Colonic mucosa (tissue), 4 donors: ENCODE measurements around the gene BFSP2. TPM values are rescaled to one million over a fixed set of nuclear protein-coding genes. Genes with fewer than 3 reads are reported as not detected.

Experiments used
- DNase-seq: peaks from one replicate; pipeline ENCODE4 v3.0.0-alpha.2; 2020
- H3K27ac ChIP-seq: fragments of 200-600 bp; one replicate; pipeline ENCODE4 v1.8.0; 2021
- H3K27me3 ChIP-seq: fragments of 200-600 bp; one replicate; pipeline ENCODE4 v1.8.0; 2021
- H3K36me3 ChIP-seq: fragments of 200-600 bp; one replicate; pipeline ENCODE4 v1.8.0; 2021
- H3K4me1 ChIP-seq: fragments of 200-600 bp; one replicate; pipeline ENCODE4 v1.8.0; 2021; ENCODE audit warnings: mild to moderate bottlenecking
- H3K4me3 ChIP-seq: fragments of 200-600 bp; one replicate; pipeline ENCODE4 v1.8.0; 2021
- H3K9ac ChIP-seq, 2 donors: one replicate each; pipeline ENCODE4 v1.7.0; 2013; ENCODE audit warnings: control low read depth in 2 of 2, low read depth in 2 of 2, low read length in 2 of 2
- H3K9me3 ChIP-seq: fragments of 200-600 bp; one replicate; pipeline ENCODE4 v1.8.0; 2021
- CTCF ChIP-seq: fragments of 200-600 bp; IDR thresholded peaks from one replicate; pipeline ENCODE4 v1.8.0; 2022; ENCODE audit warnings: antibody characterized with exemption, mild to moderate bottlenecking
- intact Hi-C: fragments of 100-400 bp; cut with DNase I; formaldehyde crosslinking; loops from one replicate; pipeline ENCODE4 v1.14.1; 2022
- total RNA-seq, 2 donors: library from RNA; stranded (reverse); fragmentation: NEBNext Ultra II Directional in 1 of 2; extraction: Animal tissue kit (Norgen Biotek cat#: 25700) in 1 of 2; gene quantifications; one replicate each; pipeline ENCODE4 v1.2.1, GENCODE V29; 2021
- donor health status: healthy.
- donor health status: DM: no; HTN: no; CAD: no.
- donor health status: DM: no; HTN: no; CAD: no.

Gene BFSP2
- total RNA-seq, 2 donors from 2014 or later, result 0.64 TPM; not detected in 1

DNA sequence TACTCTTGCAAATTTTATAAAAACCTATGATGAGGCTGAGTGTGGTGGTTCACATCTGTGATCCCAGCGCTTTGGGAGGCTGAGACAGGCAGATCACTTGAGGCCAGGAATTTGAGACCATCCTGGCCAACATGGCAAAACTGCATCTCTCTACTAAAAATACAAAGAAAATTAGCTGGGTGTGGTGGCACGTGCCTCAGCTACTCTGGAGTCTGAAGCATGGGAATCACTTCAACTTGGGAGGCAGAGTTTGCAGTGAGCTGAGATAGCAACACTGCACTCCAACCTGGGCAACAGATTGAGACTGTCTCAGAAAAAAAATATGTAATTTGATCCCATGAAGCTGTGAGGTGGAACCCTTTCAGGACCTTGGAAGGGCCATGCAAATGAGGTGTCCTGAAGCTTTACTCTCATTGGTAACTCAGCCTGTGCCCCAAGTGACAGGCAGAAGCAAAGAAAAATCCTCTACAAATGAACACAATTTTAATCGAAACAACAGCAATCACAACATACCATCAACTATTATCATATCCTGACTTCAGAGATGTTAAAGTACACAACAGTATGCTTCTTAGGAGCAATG lies 89.0 kb downstream of the BFSP2 start:
- H3K4me1 ChIP-seq, result no peaks in the 10 kb centered on the region
- H3K4me3 ChIP-seq, result no peak overlapping the region
- no peak for DNase-seq
- H3K27ac ChIP-seq, result no peak overlapping the region
- H3K9me3 ChIP-seq, result no peaks in the 10 kb centered on the region
- no peaks in the 10 kb centered on the region for H3K36me3 ChIP-seq
- H3K27me3 ChIP-seq, result no peaks in the 10 kb centered on the region
- no peak overlapping the region for H3K9ac ChIP-seq
- intact Hi-C loops, result no loop called here
- no peak for TF ChIP-seq CTCF

DNA sequence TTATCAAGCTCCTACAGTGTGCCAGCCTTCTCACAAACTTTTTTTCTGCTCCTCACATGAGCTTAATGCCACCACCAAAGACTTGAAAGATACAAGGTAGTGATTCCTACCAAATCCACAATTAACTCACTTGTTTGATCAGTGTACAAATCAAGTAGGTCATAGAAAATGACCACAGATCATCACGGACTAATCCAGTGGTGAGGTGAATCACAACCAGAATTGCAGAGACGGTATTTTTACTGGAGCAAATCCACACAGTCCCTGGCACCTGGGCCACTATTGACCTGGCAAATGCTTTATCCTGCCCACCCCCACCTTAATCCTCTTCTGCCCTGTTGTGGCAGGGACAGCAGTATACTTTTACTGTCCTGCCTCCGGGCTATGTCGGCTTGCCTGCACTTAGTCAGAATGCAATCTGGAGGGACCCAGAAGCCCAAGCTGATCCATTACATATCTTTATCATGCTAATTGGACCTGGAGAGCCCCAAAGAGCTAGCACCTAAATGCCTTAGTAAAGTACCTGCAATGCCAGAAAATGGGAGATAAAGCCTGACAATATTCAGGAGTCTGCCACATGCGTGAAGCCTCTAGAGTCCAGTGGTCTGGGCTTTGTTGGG lies 89.7 kb downstream of the BFSP2 start:
- no peaks in the 10 kb centered on the region for H3K9me3 ChIP-seq
- H3K27me3 ChIP-seq, result no peaks in the 10 kb centered on the region
- no peak overlapping the region for H3K9ac ChIP-seq
- no peaks in the 10 kb centered on the region for H3K4me1 ChIP-seq
- no peak for TF ChIP-seq CTCF
- H3K27ac ChIP-seq, result no peak overlapping the region
- no peak for DNase-seq
- intact Hi-C loops, result no loop called here
- no peak overlapping the region for H3K4me3 ChIP-seq
- H3K36me3 ChIP-seq, result no peaks in the 10 kb centered on the region

- Histone ChIP-seq H3K27me3 (no peaks in the 10 kb centered on the region), H3K36me3 (no peaks in the 10 kb centered on the region), H3K9ac (no peak overlapping the region), H3K4me3 (no peak overlapping the region), H3K4me1 (no peaks in the 10 kb centered on the region), H3K27ac (no peak overlapping the region), H3K9me3 (no peaks in the 10 kb centered on the region)
- intact Hi-C loops, result no loop called here
- no peak for DNase-seq
- TF ChIP-seq CTCF, result no peak
Measured at GRCh38 chr3:133490468-133491351, 90.9 kb downstream of the BFSP2 start.

DNA sequence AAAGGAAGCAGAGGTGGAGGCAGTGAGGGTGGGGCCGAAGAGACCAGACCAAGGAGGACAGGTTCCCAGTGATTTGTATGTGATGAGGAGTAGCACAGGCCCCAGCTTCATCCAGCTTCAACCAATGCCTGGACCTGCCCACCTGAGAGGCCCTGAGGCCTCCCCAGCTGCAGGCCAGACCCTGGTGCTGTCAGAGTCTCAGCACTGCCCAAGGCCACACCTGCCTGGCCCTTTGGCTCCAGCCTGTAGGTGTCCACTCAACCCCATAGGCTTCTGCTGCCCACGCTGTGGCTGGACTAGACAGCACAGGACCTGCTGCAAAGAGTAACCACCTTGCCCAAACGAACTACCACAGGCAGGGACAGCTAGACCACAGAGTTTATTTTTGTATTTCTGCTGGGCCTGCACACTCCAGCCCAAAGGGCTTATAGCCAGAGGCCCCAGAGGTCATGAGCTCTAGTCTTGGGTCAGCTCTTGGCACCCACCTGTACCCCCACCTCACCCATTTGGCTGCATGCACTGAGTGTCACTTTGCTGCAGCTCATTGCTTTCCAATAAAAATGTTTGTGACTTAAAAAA lies 91.7 kb downstream of the BFSP2 start:
- no peak overlapping the region for H3K27ac ChIP-seq
- H3K9me3 ChIP-seq, result no peaks in the 10 kb centered on the region
- H3K4me1 ChIP-seq, result no peaks in the 10 kb centered on the region
- no peaks in the 10 kb centered on the region for H3K36me3 ChIP-seq
- H3K9ac ChIP-seq, result no peak overlapping the region
- H3K27me3 ChIP-seq, result no peaks in the 10 kb centered on the region
- H3K4me3 ChIP-seq, result no peak overlapping the region
- intact Hi-C loops, result no loop called here
- no peak for DNase-seq
- no peak for TF ChIP-seq CTCF

- Histone ChIP-seq H3K9ac (no peak overlapping the region), H3K27me3 (no peaks in the 10 kb centered on the region), H3K36me3 (no peaks in the 10 kb centered on the region), H3K9me3 (no peaks in the 10 kb centered on the region), H3K4me3 (no peak overlapping the region), H3K27ac (no peak overlapping the region), H3K4me1 (no peaks in the 10 kb centered on the region)
- DNase-seq, result no peak
- no peak for TF ChIP-seq CTCF
- intact Hi-C loops, result no loop called here
Measured at GRCh38 chr3:133492159-133492741, 92.4 kb downstream of the BFSP2 start.
